HepG2 (cell line): ENCODE data around the gene SOCS3. TPM values are rescaled to one million over a fixed set of nuclear protein-coding genes. Genes with fewer than 3 reads are reported as not detected.
A peak's percentile ranks its signal among the peaks of the same experiment; 100 is the strongest.

Experiments
- ETV5 ChIP-seq: IDR thresholded peaks from 2 replicates; pipeline ENCODE4 v1.6.1; 2018; ENCODE audit warnings: missing biosample characterization, missing genetic modification reagents, inconsistent platforms, borderline replicate concordance
- KDM1A ChIP-seq: IDR thresholded peaks from 2 replicates; pipeline ENCODE4 v1.6.1; 2016; ENCODE audit warnings: missing compliant biosample characterization
- KLF13 ChIP-seq: sonication (generic); formaldehyde crosslinking; IDR thresholded peaks from 2 replicates; pipeline ENCODE4 v1.4.0; 2020; ENCODE audit warnings: mild to moderate bottlenecking, missing genetic modification reagents
- SKIL ChIP-seq: sonication (generic); formaldehyde crosslinking; IDR thresholded peaks from 2 replicates; pipeline ENCODE4 v1.8.0; 2022; ENCODE audit warnings: missing genetic modification reagents, mild to moderate bottlenecking, moderate library complexity, borderline replicate concordance
- TEAD3 ChIP-seq: optimal IDR thresholded peaks from 2 replicates; pipeline ENCODE3; 2016; ENCODE audit warnings: borderline replicate concordance
- TFAP4 ChIP-seq: sonication (generic); IDR thresholded peaks from 2 replicates; pipeline ENCODE4 v1.6.1; 2016; ENCODE audit warnings: low read depth, borderline replicate concordance
- ZMYM2 ChIP-seq: sonication (generic); formaldehyde crosslinking; IDR thresholded peaks from 2 replicates; pipeline ENCODE4 v1.8.0; 2022; ENCODE audit warnings: mild to moderate bottlenecking, missing genetic modification reagents
- ZNF543 ChIP-seq: sonication (generic); formaldehyde crosslinking; IDR thresholded peaks from 2 replicates; pipeline ENCODE4 v1.4.0; 2020; ENCODE audit warnings: mild to moderate bottlenecking, missing genetic modification reagents
- polyA plus RNA-seq, 8 experiments: library from polyadenylated mRNA; depleted of rRNA in 3 of 8; stranded (reverse) in 7 of 8; unstranded in 1 of 8; fragments of >200 nt; fragmentation: Illumina TruSeq in 4 of 8; extraction: Trizol in 4 of 8; gene quantifications; 2 replicates each; pipeline versions ENCODE4 v1.2.1 to v1.2.3, GENCODE V29; 2011 to 2016; ENCODE audit warnings: low read depth in 4 of 8, missing spikeins in 1 of 8, mixed read lengths in 1 of 8; ENCODE audit not compliant: insufficient read depth in 1 of 8
- total RNA-seq, 5 experiments: library from RNA; depleted of rRNA; stranded (reverse); fragments of >200 nt; fragmentation: Illumina TruSeq; extraction: Trizol; gene quantifications; 2 replicates each; pipeline ENCODE4 v1.2.3, GENCODE V29; 2016; ENCODE audit warnings: low read depth in 1 of 5
- TF ChIP-seq, protein P1 (sequence below): sonication (generic); formaldehyde crosslinking; IDR thresholded peaks from 2 replicates; pipeline ENCODE4 v1.4.0; 2020; ENCODE audit warnings: mild to moderate bottlenecking, missing genetic modification reagents, borderline replicate concordance

The SOCS3 gene
- total and polyA plus RNA-seq, 2 of the 13 experiments (the other 11 are each of a cell fraction or from before 2014, with no cell fraction given) = 0.77 to 2.4 TPM

DNA sequence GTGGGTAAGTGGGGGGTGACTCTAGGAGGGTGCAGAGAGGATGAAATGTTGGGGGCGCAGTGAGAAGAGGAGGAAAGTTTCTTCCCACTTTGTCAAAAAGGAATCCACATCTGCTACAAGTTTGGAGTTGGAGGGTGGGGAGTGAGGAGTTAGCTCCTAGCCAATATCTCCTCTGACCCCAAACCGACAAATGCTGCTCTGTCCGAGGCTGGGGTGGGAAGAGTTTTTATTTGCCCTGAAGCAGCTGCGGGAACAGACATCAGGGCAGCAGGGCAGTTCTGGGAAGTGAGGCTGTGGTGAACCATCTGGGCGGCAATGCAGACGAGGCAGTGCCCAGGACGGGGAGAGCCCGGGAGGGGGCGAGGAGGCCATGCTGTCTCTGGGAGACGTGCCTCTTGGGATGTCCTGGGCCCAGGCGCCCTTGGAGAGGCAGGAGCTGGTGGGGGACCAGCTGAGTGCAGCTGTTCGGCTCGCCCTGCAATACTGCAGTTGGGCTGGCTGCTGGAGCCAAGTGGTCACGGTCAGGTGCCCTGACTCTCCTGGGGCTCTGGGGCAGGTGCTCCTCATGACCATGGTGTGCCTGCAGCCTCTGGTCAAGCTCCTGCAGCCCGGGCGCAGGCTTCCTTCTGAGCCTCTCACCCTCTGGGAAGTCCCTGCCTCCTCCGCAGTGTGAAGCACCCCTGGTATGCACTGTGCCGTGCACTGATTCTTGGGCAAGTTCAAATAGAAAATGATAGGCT lies 6.4 kb upstream of the SOCS3 start (continued):
- TF ChIP-seq KLF13 (CRISPR knock-in tag) = 0 out of 2 replicates have a peak, but pooled peaks have one; percentile 53
- TF ChIP-seq, protein P1, sequence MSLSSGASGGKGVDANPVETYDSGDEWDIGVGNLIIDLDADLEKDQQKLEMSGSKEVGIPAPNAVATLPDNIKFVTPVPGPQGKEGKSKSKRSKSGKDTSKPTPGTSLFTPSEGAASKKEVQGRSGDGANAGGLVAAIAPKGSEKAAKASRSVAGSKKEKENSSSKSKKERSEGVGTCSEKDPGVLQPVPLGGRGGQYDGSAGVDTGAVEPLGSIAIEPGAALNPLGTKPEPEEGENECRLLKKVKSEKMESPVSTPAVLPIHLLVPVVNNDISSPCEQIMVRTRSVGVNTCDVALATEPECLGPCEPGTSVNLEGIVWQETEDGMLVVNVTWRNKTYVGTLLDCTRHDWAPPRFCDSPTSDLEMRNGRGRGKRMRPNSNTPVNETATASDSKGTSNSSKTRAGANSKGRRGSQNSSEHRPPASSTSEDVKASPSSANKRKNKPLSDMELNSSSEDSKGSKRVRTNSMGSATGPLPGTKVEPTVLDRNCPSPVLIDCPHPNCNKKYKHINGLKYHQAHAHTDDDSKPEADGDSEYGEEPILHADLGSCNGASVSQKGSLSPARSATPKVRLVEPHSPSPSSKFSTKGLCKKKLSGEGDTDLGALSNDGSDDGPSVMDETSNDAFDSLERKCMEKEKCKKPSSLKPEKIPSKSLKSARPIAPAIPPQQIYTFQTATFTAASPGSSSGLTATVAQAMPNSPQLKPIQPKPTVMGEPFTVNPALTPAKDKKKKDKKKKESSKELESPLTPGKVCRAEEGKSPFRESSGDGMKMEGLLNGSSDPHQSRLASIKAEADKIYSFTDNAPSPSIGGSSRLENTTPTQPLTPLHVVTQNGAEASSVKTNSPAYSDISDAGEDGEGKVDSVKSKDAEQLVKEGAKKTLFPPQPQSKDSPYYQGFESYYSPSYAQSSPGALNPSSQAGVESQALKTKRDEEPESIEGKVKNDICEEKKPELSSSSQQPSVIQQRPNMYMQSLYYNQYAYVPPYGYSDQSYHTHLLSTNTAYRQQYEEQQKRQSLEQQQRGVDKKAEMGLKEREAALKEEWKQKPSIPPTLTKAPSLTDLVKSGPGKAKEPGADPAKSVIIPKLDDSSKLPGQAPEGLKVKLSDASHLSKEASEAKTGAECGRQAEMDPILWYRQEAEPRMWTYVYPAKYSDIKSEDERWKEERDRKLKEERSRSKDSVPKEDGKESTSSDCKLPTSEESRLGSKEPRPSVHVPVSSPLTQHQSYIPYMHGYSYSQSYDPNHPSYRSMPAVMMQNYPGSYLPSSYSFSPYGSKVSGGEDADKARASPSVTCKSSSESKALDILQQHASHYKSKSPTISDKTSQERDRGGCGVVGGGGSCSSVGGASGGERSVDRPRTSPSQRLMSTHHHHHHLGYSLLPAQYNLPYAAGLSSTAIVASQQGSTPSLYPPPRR (CRISPR knock-in tag) = no peak
- 0 out of 2 replicates have a peak, but pooled peaks have one; percentile 10 for TF ChIP-seq ETV5 (CRISPR knock-in tag)
- TF ChIP-seq KDM1A (CRISPR knock-in tag) = peak; percentile 48; the same call in 1 of the 2 replicates
- peak; percentile 32; the same call in 1 of the 2 replicates for TF ChIP-seq TFAP4
- TF ChIP-seq TEAD3 (CRISPR knock-in tag) = peak; percentile 63
- 0 out of 2 replicates have a peak, but pooled peaks have one; percentile 6 for TF ChIP-seq ZMYM2 (CRISPR knock-in tag)
- peak; percentile 56; the same call in 1 of the 2 replicates for TF ChIP-seq ZNF543 (CRISPR knock-in tag)
- 0 out of 2 replicates have a peak, but pooled peaks have one; percentile 13 for TF ChIP-seq SKIL
